Measurements from ENCODE around the gene EPB41L4A. TPM values are rescaled to one million over a fixed set of nuclear protein-coding genes. Genes with fewer than 3 reads are reported as not detected.

EPB41L4A gene
- total RNA-seq, 2 donors from 2014 or later = 7.7 to 9.9 TPM

DNA sequence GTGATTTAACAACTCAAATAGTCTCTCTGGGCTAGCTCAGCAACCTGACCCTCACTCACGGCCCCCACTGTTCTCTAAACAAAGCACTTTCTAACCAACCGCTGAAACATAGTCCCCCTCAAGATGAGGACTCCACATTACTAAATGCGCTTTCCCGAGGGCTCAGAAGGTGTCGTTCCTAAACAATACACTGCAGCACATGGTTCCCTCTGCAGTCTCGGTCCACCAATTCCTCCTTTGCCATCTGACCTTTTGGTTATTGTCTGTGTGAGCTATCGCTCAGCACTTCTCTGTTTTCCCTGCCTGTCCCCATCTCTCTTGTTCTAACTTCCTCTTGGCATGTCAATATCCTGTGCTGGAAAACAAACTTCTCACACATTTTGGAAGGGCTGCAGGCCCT is 7.2 kb downstream of the EPB41L4A start:
- no peaks in the 10 kb centered on the region for H3K36me3 ChIP-seq (ENCODE audit: control insufficient read depth, insufficient read depth, low read length)
- H3K27ac ChIP-seq (ENCODE audit: low read depth, low read length) = peak overlapping the region; percentile 39
- Mint-ChIP-seq H3K27me3 (ENCODE audit: insufficient read depth) (peaks cover 78% of the 10 kb centered on the region), H3K27ac (no peak overlapping the region), H3K4me1 (peaks cover 55% of the 10 kb centered on the region), H3K4me3 (no peak overlapping the region), H3K9me3 (no peaks in the 10 kb centered on the region), H3K36me3 (ENCODE audit: low read depth) (no peaks in the 10 kb centered on the region)
- H3K9me3 ChIP-seq (ENCODE audit: control insufficient read depth, low read length) = no peaks in the 10 kb centered on the region
- no peak overlapping the region for H3K9ac ChIP-seq (ENCODE audit: extremely low read depth, low read length, poor library complexity, severe bottlenecking)
- WGBS, 2 experiments (ENCODE audit: insufficient coverage in 1 of 2, insufficient read length in 1 of 2) = 54 to 77% methylated on average over 6 to 7 of the region's 7 CpGs
- DNase-seq = no peak
- peaks cover 16% of the 10 kb centered on the region for H3K4me1 ChIP-seq (ENCODE audit: control insufficient read depth, insufficient read depth, low read length)
- H3K27me3 ChIP-seq (ENCODE audit: control insufficient read depth, insufficient read depth, low read length, poor library complexity, severe bottlenecking) = peaks cover 56% of the 10 kb centered on the region
- TF ChIP-seq, protein P1, sequence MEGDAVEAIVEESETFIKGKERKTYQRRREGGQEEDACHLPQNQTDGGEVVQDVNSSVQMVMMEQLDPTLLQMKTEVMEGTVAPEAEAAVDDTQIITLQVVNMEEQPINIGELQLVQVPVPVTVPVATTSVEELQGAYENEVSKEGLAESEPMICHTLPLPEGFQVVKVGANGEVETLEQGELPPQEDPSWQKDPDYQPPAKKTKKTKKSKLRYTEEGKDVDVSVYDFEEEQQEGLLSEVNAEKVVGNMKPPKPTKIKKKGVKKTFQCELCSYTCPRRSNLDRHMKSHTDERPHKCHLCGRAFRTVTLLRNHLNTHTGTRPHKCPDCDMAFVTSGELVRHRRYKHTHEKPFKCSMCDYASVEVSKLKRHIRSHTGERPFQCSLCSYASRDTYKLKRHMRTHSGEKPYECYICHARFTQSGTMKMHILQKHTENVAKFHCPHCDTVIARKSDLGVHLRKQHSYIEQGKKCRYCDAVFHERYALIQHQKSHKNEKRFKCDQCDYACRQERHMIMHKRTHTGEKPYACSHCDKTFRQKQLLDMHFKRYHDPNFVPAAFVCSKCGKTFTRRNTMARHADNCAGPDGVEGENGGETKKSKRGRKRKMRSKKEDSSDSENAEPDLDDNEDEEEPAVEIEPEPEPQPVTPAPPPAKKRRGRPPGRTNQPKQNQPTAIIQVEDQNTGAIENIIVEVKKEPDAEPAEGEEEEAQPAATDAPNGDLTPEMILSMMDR (conservative IDR thresholded peaks at IDR 0.05) = no peak
- H3K4me3 ChIP-seq (ENCODE audit: low read length) = no peak overlapping the region

DNA sequence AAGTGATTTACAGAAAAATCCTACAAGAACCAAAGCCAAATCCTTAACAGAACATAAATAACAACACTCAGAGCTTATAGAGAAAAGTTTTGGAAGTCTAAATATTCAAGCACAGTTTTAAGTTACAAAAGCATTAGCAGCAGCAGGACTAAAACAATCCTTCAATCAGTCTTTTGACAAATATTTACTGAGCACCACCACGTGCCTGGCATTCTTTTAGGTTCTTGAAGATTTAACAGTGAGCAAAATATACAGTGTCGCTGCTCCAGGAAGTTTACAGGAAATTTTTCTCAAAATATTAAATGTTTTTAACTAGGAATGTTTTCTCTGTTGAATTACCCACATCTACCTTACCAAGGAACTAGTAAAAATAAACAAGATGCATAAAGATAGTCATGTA is 11.4 kb downstream of the EPB41L4A start:
- no peaks in the 10 kb centered on the region for H3K9me3 ChIP-seq (ENCODE audit: control insufficient read depth, low read length)
- 33 to 41% methylated on average over 1 of the region's 2 CpGs for WGBS, 2 experiments (ENCODE audit: insufficient coverage in 1 of 2, insufficient read length in 1 of 2)
- Mint-ChIP-seq H3K9me3 (no peaks in the 10 kb centered on the region), H3K27me3 (ENCODE audit: insufficient read depth) (peaks cover 76% of the 10 kb centered on the region), H3K4me3 (peak overlapping the region; percentile 16), H3K4me1 (peaks cover 37% of the 10 kb centered on the region), H3K27ac (no peak overlapping the region), H3K36me3 (ENCODE audit: low read depth) (no peaks in the 10 kb centered on the region)
- peaks cover 7% of the 10 kb centered on the region for H3K4me1 ChIP-seq (ENCODE audit: control insufficient read depth, insufficient read depth, low read length)
- no peak for DNase-seq
- H3K27me3 ChIP-seq (ENCODE audit: control insufficient read depth, insufficient read depth, low read length, poor library complexity, severe bottlenecking) = peaks cover 22% of the 10 kb centered on the region
- TF ChIP-seq, protein P1 (conservative IDR thresholded peaks at IDR 0.05) = no peak
- no peak overlapping the region for H3K27ac ChIP-seq (ENCODE audit: low read depth, low read length)
- no peaks in the 10 kb centered on the region for H3K36me3 ChIP-seq (ENCODE audit: control insufficient read depth, insufficient read depth, low read length)
- no peak overlapping the region for H3K9ac ChIP-seq (ENCODE audit: extremely low read depth, low read length, poor library complexity, severe bottlenecking)
- peak overlapping the region; percentile 30 for H3K4me3 ChIP-seq (ENCODE audit: low read length)

DNA sequence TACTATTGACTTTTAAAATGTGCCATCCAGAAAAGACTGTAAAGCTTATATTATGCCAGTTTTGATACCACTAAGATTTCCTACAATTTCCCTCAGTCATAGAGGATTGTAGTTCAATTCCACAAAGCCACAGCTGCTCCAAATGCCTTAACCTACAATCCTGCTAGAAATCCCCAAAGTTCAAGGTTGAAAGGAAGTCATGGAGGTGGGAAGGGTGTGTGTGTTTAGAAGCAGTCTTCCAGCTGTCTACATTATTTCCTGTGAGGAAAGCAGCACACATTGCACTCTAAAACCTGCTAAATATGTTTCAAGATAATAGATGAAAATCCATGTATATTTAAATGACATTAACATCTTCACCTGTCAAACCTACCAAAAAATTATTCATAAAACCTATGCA is 11.8 kb downstream of the EPB41L4A start:
- Histone ChIP-seq H3K27ac (ENCODE audit: low read depth, low read length) (no peak overlapping the region), H3K4me1 (ENCODE audit: control insufficient read depth, insufficient read depth, low read length) (peaks cover 7% of the 10 kb centered on the region), H3K9me3 (ENCODE audit: control insufficient read depth, low read length) (no peaks in the 10 kb centered on the region), H3K4me3 (ENCODE audit: low read length) (peak overlapping the region; percentile 30), H3K27me3 (ENCODE audit: control insufficient read depth, insufficient read depth, low read length, poor library complexity, severe bottlenecking) (peaks cover 18% of the 10 kb centered on the region), H3K9ac (ENCODE audit: extremely low read depth, low read length, poor library complexity, severe bottlenecking) (no peak overlapping the region), H3K36me3 (ENCODE audit: control insufficient read depth, insufficient read depth, low read length) (no peaks in the 10 kb centered on the region)
- TF ChIP-seq, protein P1 (conservative IDR thresholded peaks at IDR 0.05) = no peak
- H3K4me1 Mint-ChIP-seq = peaks cover 36% of the 10 kb centered on the region
- peak overlapping the region; percentile 16 for H3K4me3 Mint-ChIP-seq
- H3K36me3 Mint-ChIP-seq (ENCODE audit: low read depth) = no peaks in the 10 kb centered on the region
- no peaks in the 10 kb centered on the region for H3K9me3 Mint-ChIP-seq
- DNase-seq = no peak
- H3K27me3 Mint-ChIP-seq (ENCODE audit: insufficient read depth) = peaks cover 74% of the 10 kb centered on the region
- no peak overlapping the region for H3K27ac Mint-ChIP-seq

All from endodermal cell (in vitro differentiated cells).